A549 (cell line): ENCODE data around the gene LRCH2. TPM values are rescaled to one million over a fixed set of nuclear protein-coding genes. Genes with fewer than 3 reads are reported as not detected.

Source experiments
- ATAC-seq, 2 experiments: fragments of 200-7000 bp in 1 of 2; fragments of >200 bp in 1 of 2; cut with Nextera tagmentation in 1 of 2; cut with Tn5 transposase in 1 of 2; 3 replicates each; pipeline versions ENCODE4 v1.8.0 to v1.9.1; 2018 to 2020; ENCODE audit warnings: mild to moderate bottlenecking in 1 of 2, moderate library complexity in 1 of 2
- CTCF ChIA-PET: fragments of 300-600 bp; sonication (Branson Sonifier 250); formaldehyde crosslinking; extraction: SDS; loops from one replicate; lab custom pipeline; 2021; ENCODE audit warnings: antibody characterized with exemption, inconsistent platforms; lab: Yijun Ruan, JAX
- POLR2A ChIA-PET: fragments of 350-600 bp; formaldehyde crosslinking; extraction: SDS; loops from one replicate; lab custom pipeline; 2021; ENCODE audit warnings: antibody characterized with exemption, inconsistent platforms; lab: Yijun Ruan, JAX
- DNase-seq, 2 experiments: peaks; one replicate each; pipeline versions ENCODE4 v3.0.0 to v3.0.0-alpha.2; 2011 to 2016; ENCODE audit warnings: low read depth in 1 of 2, low spot score in 1 of 2
- FAIRE-seq: peaks from 2 replicates; lab custom pipeline; 2011; peaks lifted over from hg19 to GRCh38; lab: Jason Lieb, UNC
- H3K27ac ChIP-seq, 2 experiments: fragments of >200 bp; sonication (Bioruptor Twin); formaldehyde crosslinking; 3 replicates each; pipeline ENCODE4 v1.5.1; 2016 to 2017
- H3K4me1 ChIP-seq: fragments of >200 bp; sonication (Bioruptor Twin); formaldehyde crosslinking; 3 replicates; pipeline ENCODE4 v1.6.1; 2016
- H3K4me2 ChIP-seq: fragments of >200 bp; sonication (Bioruptor Twin); formaldehyde crosslinking; 3 replicates; pipeline ENCODE4 v1.6.1; 2016
- H3K4me3 ChIP-seq: fragments of >200 bp; sonication (Bioruptor Twin); formaldehyde crosslinking; 3 replicates; pipeline ENCODE4 v1.5.1; 2016
- H3K9me3 ChIP-seq: fragments of >200 bp; sonication (Bioruptor Twin); formaldehyde crosslinking; 3 replicates; pipeline ENCODE4 v1.6.1; 2016
- ATOH8 ChIP-seq: fragments of 250-450 bp; sonication (Bioruptor Pico); IDR thresholded peaks from 2 replicates; pipeline ENCODE4 v1.5.0; 2020; ENCODE audit warnings: low read depth, mild to moderate bottlenecking, moderate library complexity
- BHLHE40 ChIP-seq: IDR thresholded peaks from 2 replicates; pipeline ENCODE4 v1.6.1; 2012; ENCODE audit warnings: low read depth, low read length, inconsistent platforms
- CEBPB ChIP-seq, 2 experiments: fragments of >200 bp in 1 of 2; sonication (Bioruptor Twin) in 1 of 2; formaldehyde crosslinking in 1 of 2; IDR thresholded peaks; 2 replicates each; pipeline ENCODE4 v1.6.1; 2012 to 2016
- EHMT2 ChIP-seq: fragments of 200-600 bp; sonication (generic); IDR thresholded peaks from 2 replicates; pipeline ENCODE4 v1.6.1; 2016; ENCODE audit warnings: antibody characterized with exemption, low read depth, mild to moderate bottlenecking, moderate library complexity
- EP300 ChIP-seq, 2 experiments: fragments of >200 bp; sonication (Bioruptor Twin); formaldehyde crosslinking; IDR thresholded peaks; 2 replicates in 1 of 2; 3 replicates in 1 of 2; pipeline ENCODE4 v1.6.1; 2016 to 2017
- ESRRA ChIP-seq: fragments of 150-350 bp; IDR thresholded peaks from 2 replicates; pipeline ENCODE4 v1.6.1; 2014; ENCODE audit warnings: mild to moderate bottlenecking, low read length, borderline replicate concordance
- FOSB ChIP-seq: fragments of 250-450 bp; sonication (Bioruptor Pico); IDR thresholded peaks from 2 replicates; pipeline ENCODE4 v1.5.0; 2020; ENCODE audit warnings: mild to moderate bottlenecking, moderate library complexity
- FOSL2 ChIP-seq, 2 experiments: fragments of 450-650 bp in 1 of 2; fragments of >200 bp in 1 of 2; sonication (Bioruptor Twin) in 1 of 2; formaldehyde crosslinking; IDR thresholded peaks; 2 replicates each; pipeline versions ENCODE4 v1.5.0 to v1.6.1; 2016 to 2020; ENCODE audit warnings: mild to moderate bottlenecking in 1 of 2, moderate library complexity in 1 of 2
- FOXS1 ChIP-seq: fragments of 250-450 bp; sonication (Bioruptor Pico); IDR thresholded peaks from 2 replicates; pipeline ENCODE4 v1.5.0; 2020; ENCODE audit warnings: mild to moderate bottlenecking, moderate library complexity
- HDAC2 ChIP-seq: fragments of 200-600 bp; sonication (generic); IDR thresholded peaks from 2 replicates; pipeline ENCODE4 v1.6.1; 2016
- HMGXB4 ChIP-seq: fragments of 250-450 bp; sonication (Bioruptor Pico); IDR thresholded peaks from 2 replicates; pipeline ENCODE4 v1.5.0; 2021; ENCODE audit warnings: mild to moderate bottlenecking, moderate library complexity, borderline replicate concordance
- HOXB13 ChIP-seq: fragments of 250-450 bp; sonication (Bioruptor Pico); IDR thresholded peaks from 2 replicates; pipeline ENCODE4 v1.5.0; 2020; ENCODE audit warnings: low read depth, mild to moderate bottlenecking, moderate library complexity
- MAFK ChIP-seq: fragments of 450-650 bp; IDR thresholded peaks from 2 replicates; pipeline ENCODE4 v1.6.1; 2014; ENCODE audit not compliant: partially characterized antibody
- MAX ChIP-seq: IDR thresholded peaks from 2 replicates; pipeline ENCODE4 v1.6.1; 2012
- MAZ ChIP-seq: fragments of 150-350 bp; IDR thresholded peaks from 2 replicates; pipeline ENCODE4 v1.6.1; 2014; ENCODE audit warnings: antibody characterized with exemption, low read depth, low read length, borderline replicate concordance
- MYC ChIP-seq: IDR thresholded peaks from 2 replicates; pipeline ENCODE4 v1.6.1; 2012; ENCODE audit warnings: mild to moderate bottlenecking, inconsistent platforms, low read length, improper control_type of control experiment, borderline replicate concordance
- NR3C1 ChIP-seq: fragments of >200 bp; sonication (Bioruptor Twin); formaldehyde crosslinking; IDR thresholded peaks from 3 replicates; pipeline ENCODE4 v1.6.1; 2017
- PHF8 ChIP-seq: fragments of 200-600 bp; sonication (generic); IDR thresholded peaks from 2 replicates; pipeline ENCODE4 v1.6.1; 2016; ENCODE audit warnings: low read depth, mild to moderate bottlenecking, antibody characterized with exemption, moderate library complexity, borderline replicate concordance
- POLR2A ChIP-seq: IDR thresholded peaks from 2 replicates; pipeline ENCODE4 v1.6.1; 2012; ENCODE audit warnings: mild to moderate bottlenecking, low read length
- POLR2AphosphoS2 ChIP-seq: conservative IDR thresholded peaks from 2 replicates; pipeline ENCODE4 v1.6.1; 2012; ENCODE audit warnings: low read length, improper control_type of control experiment, inconsistent platforms
- RAD21 ChIP-seq, 2 experiments: fragments of >200 bp in 1 of 2; sonication (Bioruptor Twin) in 1 of 2; formaldehyde crosslinking in 1 of 2; IDR thresholded peaks in 1 of 2; conservative IDR thresholded peaks in 1 of 2; 2 replicates in 1 of 2; 3 replicates in 1 of 2; pipeline ENCODE4 v1.6.1; 2012 to 2018; ENCODE audit warnings: inconsistent platforms in 1 of 2
- SREBF2 ChIP-seq: fragments of 450-650 bp; IDR thresholded peaks from 2 replicates; pipeline ENCODE4 v1.6.1; 2014; ENCODE audit warnings: mild to moderate bottlenecking, moderate library complexity
- TP53 ChIP-seq: fragments of 250-450 bp; sonication (Bioruptor Pico); IDR thresholded peaks from 2 replicates; pipeline ENCODE4 v1.5.0; 2021; ENCODE audit warnings: mild to moderate bottlenecking, moderate library complexity
- WGBS: methylation state at CpG from one replicate; pipeline ENCODE4 v1.1.6; 2017; ENCODE audit errors: missing lambda C conversion rate; 5-methylcytosine and 5-hydroxymethylcytosine counted together
- polyA plus RNA-seq, 4 experiments: library from polyadenylated mRNA; depleted of rRNA in 3 of 4; stranded (reverse); fragments of >200 nt; fragmentation: RNase III in 1 of 4; extraction: RNeasy Plus Mini Kit Qiagen cat#74134 plus additional on column Dnase treatment in 1 of 4; gene quantifications; 2 replicates in 3 of 4; 3 replicates in 1 of 4; pipeline ENCODE4 v1.2.3, GENCODE V29; 2011 to 2017
- TF ChIP-seq, protein P1 (sequence below): fragments of >200 bp; sonication (Bioruptor Twin); formaldehyde crosslinking; IDR thresholded peaks from 2 replicates; pipeline ENCODE4 v1.6.1; 2016
- TF ChIP-seq, protein P2 (sequence below): fragments of 200-600 bp; sonication (generic); IDR thresholded peaks from 2 replicates; pipeline ENCODE4 v1.6.1; 2016; ENCODE audit warnings: antibody characterized with exemption, mild to moderate bottlenecking, moderate library complexity
- TF ChIP-seq, protein P3 (sequence below): IDR thresholded peaks from 2 replicates; pipeline ENCODE4 v1.6.1; 2012; ENCODE audit warnings: low read depth, borderline replicate concordance
- TF ChIP-seq, protein P4 (sequence below): fragments of >200 bp; sonication (Bioruptor Twin); formaldehyde crosslinking; IDR thresholded peaks from 3 replicates; pipeline ENCODE4 v1.6.1; 2016

The LRCH2 gene
- polyA plus RNA-seq, 2 of the 4 experiments (the other 2 are of a cell fraction): 0.01 to 0.05 TPM

DNA sequence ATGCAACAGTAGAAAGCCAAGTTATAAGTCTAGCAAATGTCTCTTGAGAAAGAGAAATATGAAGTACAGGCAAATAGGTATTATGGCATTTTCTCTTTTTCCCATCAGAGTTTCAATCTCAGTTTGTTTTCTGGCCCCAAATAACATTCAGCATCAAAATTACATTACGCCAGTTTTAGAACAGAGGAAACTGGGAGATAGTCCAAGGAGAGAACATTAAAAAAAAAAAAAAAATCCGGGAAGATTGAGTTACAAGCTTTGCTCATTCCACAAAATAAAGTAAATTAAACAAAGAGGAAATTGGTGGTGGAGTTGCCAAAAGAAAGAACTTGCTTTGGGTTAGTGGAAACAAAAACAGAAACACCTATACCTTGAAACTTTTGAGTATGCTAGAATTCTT, 166.1 kb downstream of the LRCH2 start:
- WGBS: 29% methylated on average over 2 of the region's 2 CpGs
- DNase-seq (no peak), FAIRE-seq (no peak), ATAC-seq (no peak)
- Histone ChIP-seq H3K4me2 (no peak overlapping the region), H3K4me1 (no peaks in the 10 kb centered on the region), H3K27ac (no peak overlapping the region), H3K9me3 (no peaks in the 10 kb centered on the region), H3K4me3 (no peak overlapping the region)
- TF ChIP-seq ATOH8 (CRISPR knock-in tag): no peak
- no peak for TF ChIP-seq FOXS1 (CRISPR knock-in tag)
- TF ChIP-seq ESRRA: no peak
- TF ChIP-seq HMGXB4 (CRISPR knock-in tag): no peak
- TF ChIP-seq MAFK: no peak
- no peak for TF ChIP-seq FOSB (CRISPR knock-in tag)
- no peak for TF ChIP-seq MYC
- no peak for TF ChIP-seq PHF8
- no peak for TF ChIP-seq NR3C1
- TF ChIP-seq, protein P1, sequence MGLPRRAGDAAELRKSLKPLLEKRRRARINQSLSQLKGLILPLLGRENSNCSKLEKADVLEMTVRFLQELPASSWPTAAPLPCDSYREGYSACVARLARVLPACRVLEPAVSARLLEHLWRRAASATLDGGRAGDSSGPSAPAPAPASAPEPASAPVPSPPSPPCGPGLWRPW: no peak
- no peak for TF ChIP-seq MAZ
- no peak for TF ChIP-seq POLR2A
- no peak for TF ChIP-seq TP53 (CRISPR knock-in tag)
- ChIA-PET CTCF (no interaction called here), POLR2A (no interaction called here)

DNA sequence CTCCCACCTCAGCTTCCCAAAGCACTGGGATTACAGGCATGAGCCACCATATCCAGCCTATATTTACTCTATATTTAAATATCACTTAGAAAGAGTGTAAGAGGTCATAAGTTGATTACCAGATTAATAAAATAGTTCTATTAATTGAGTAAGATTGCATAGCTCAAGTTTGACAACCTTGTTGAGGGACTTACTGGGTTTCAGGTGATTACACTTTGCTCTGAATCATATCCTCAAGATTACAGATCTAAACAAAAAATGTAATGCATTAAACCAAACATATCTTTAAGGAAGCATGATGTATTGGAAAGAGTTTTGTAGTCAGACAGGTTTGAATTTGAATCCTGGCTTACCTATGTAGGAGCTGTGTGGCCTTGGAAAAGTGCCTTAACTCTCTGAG, 168.6 kb downstream of the LRCH2 start:
- Histone ChIP-seq H3K4me1 (no peaks in the 10 kb centered on the region), H3K27ac (no peak overlapping the region), H3K4me3 (no peak overlapping the region), H3K4me2 (no peak overlapping the region), H3K9me3 (no peaks in the 10 kb centered on the region)
- ATAC-seq (no peak), DNase-seq (no peak), FAIRE-seq (no peak)
- no peak for TF ChIP-seq MAX
- TF ChIP-seq POLR2AphosphoS2: no peak
- TF ChIP-seq EP300 (IDR thresholded peaks at IDR 0.05): no peak
- TF ChIP-seq, protein P2, sequence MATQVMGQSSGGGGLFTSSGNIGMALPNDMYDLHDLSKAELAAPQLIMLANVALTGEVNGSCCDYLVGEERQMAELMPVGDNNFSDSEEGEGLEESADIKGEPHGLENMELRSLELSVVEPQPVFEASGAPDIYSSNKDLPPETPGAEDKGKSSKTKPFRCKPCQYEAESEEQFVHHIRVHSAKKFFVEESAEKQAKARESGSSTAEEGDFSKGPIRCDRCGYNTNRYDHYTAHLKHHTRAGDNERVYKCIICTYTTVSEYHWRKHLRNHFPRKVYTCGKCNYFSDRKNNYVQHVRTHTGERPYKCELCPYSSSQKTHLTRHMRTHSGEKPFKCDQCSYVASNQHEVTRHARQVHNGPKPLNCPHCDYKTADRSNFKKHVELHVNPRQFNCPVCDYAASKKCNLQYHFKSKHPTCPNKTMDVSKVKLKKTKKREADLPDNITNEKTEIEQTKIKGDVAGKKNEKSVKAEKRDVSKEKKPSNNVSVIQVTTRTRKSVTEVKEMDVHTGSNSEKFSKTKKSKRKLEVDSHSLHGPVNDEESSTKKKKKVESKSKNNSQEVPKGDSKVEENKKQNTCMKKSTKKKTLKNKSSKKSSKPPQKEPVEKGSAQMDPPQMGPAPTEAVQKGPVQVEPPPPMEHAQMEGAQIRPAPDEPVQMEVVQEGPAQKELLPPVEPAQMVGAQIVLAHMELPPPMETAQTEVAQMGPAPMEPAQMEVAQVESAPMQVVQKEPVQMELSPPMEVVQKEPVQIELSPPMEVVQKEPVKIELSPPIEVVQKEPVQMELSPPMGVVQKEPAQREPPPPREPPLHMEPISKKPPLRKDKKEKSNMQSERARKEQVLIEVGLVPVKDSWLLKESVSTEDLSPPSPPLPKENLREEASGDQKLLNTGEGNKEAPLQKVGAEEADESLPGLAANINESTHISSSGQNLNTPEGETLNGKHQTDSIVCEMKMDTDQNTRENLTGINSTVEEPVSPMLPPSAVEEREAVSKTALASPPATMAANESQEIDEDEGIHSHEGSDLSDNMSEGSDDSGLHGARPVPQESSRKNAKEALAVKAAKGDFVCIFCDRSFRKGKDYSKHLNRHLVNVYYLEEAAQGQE: no peak
- TF ChIP-seq FOXS1 (CRISPR knock-in tag): no peak
- no peak for TF ChIP-seq POLR2A
- no peak for TF ChIP-seq HOXB13 (CRISPR knock-in tag)
- no peak for TF ChIP-seq EHMT2
- no peak for TF ChIP-seq SREBF2
- TF ChIP-seq NR3C1: no peak
- TF ChIP-seq, protein P3, sequence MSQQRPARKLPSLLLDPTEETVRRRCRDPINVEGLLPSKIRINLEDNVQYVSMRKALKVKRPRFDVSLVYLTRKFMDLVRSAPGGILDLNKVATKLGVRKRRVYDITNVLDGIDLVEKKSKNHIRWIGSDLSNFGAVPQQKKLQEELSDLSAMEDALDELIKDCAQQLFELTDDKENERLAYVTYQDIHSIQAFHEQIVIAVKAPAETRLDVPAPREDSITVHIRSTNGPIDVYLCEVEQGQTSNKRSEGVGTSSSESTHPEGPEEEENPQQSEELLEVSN: no peak
- no peak for TF ChIP-seq BHLHE40
- TF ChIP-seq, protein P4, sequence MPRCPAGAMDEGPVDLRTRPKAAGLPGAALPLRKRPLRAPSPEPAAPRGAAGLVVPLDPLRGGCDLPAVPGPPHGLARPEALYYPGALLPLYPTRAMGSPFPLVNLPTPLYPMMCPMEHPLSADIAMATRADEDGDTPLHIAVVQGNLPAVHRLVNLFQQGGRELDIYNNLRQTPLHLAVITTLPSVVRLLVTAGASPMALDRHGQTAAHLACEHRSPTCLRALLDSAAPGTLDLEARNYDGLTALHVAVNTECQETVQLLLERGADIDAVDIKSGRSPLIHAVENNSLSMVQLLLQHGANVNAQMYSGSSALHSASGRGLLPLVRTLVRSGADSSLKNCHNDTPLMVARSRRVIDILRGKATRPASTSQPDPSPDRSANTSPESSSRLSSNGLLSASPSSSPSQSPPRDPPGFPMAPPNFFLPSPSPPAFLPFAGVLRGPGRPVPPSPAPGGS: no peak
- TF ChIP-seq RAD21 (conservative IDR thresholded peaks at IDR 0.05 in 1 of 2, IDR thresholded peaks at IDR 0.05 in 1 of 2): no peak
- TF ChIP-seq PHF8: no peak
- TF ChIP-seq, protein P1: no peak
- TF ChIP-seq CEBPB (IDR thresholded peaks at IDR 0.05): no peak
- no peak for TF ChIP-seq HDAC2
- no peak for TF ChIP-seq FOSL2 (IDR thresholded peaks at IDR 0.05)
- no peak for TF ChIP-seq FOSL2 (CRISPR knock-in tag; IDR thresholded peaks at IDR 0.05)
- ChIA-PET POLR2A (no interaction called here), CTCF (no interaction called here)
